ENCODE measurements around the gene ADAMTS12. TPM values are rescaled to one million over a fixed set of nuclear protein-coding genes. Genes with fewer than 3 reads are reported as not detected.

The ADAMTS12 gene
- polyA plus RNA-seq, 1 of the 3 experiments (the other 2 are of a cell fraction), result 2.5 TPM

- no peak overlapping the region for H3K4me3 ChIP-seq (ENCODE audit: low read depth in 2 of 2, low read length in 1 of 2)
- no peaks in the 10 kb centered on the region for H4K20me1 ChIP-seq (ENCODE audit: insufficient read depth)
- CTCF ChIA-PET, result no interaction called here
- no peak for DNase-seq
- no peaks in the 10 kb centered on the region for H3K79me2 ChIP-seq (ENCODE audit: insufficient read depth)
- no peaks in the 10 kb centered on the region for H3K27me3 ChIP-seq (ENCODE audit: insufficient read depth)
- no peaks in the 10 kb centered on the region for H3K36me3 ChIP-seq (replicated peaks in 1 of 2; ENCODE audit: control insufficient read depth in 1 of 2, insufficient read depth in 2 of 2, low read length in 1 of 2)
- POLR2A ChIA-PET, result no interaction called here
- H3K4me2 ChIP-seq, result no peak overlapping the region
- H3K9me2 ChIP-seq, result no peaks in the 10 kb centered on the region
- TF ChIP-seq POLR2AphosphoS5 (IDR thresholded peaks at IDR 0.05; ENCODE audit: low read depth, low read length) (no peak), FOXJ3 (CRISPR knock-in tag; IDR thresholded peaks at IDR 0.05) (no peak), MAX (IDR thresholded peaks at IDR 0.05; ENCODE audit: low read depth) (no peak), CHD2 (IDR thresholded peaks at IDR 0.05; ENCODE audit: low read length, partially characterized antibody) (no peak), MEF2A (IDR thresholded peaks at IDR 0.05; ENCODE audit: borderline replicate concordance, low read depth) (no peak), FOSL2 (IDR thresholded peaks at IDR 0.05; ENCODE audit: borderline replicate concordance, low read depth) (no peak)
- TF ChIP-seq, protein P1, sequence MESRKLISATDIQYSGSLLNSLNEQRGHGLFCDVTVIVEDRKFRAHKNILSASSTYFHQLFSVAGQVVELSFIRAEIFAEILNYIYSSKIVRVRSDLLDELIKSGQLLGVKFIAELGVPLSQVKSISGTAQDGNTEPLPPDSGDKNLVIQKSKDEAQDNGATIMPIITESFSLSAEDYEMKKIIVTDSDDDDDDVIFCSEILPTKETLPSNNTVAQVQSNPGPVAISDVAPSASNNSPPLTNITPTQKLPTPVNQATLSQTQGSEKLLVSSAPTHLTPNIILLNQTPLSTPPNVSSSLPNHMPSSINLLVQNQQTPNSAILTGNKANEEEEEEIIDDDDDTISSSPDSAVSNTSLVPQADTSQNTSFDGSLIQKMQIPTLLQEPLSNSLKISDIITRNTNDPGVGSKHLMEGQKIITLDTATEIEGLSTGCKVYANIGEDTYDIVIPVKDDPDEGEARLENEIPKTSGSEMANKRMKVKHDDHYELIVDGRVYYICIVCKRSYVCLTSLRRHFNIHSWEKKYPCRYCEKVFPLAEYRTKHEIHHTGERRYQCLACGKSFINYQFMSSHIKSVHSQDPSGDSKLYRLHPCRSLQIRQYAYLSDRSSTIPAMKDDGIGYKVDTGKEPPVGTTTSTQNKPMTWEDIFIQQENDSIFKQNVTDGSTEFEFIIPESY (IDR thresholded peaks at IDR 0.05; ENCODE audit: borderline replicate concordance, low read depth), result no peak
- no peak overlapping the region; the same call in 1 of the 2 replicates for H2AFZ ChIP-seq (ENCODE audit: low read depth)
- no peaks in the 10 kb centered on the region for H3F3A ChIP-seq (replicated peaks; ENCODE audit: insufficient read depth)
- H3K9me3 ChIP-seq, result no peaks in the 10 kb centered on the region
- no peaks in the 10 kb centered on the region for H3K4me1 ChIP-seq (ENCODE audit: control insufficient read depth in 1 of 2, insufficient read depth in 2 of 2, low read depth in 1 of 2, low read length in 1 of 2)
- WGBS (ENCODE audit: low lambda C conversion rate), result 13% methylated on average over 1 of the region's 1 CpG
- no peak overlapping the region for H3K27ac ChIP-seq (ENCODE audit: low read depth in 2 of 2, low read length in 1 of 2)
- H3K9ac ChIP-seq, result no peak overlapping the region
Observed at GRCh38 chr5:33833237-33833575, 58.6 kb downstream of the ADAMTS12 start.

DNA sequence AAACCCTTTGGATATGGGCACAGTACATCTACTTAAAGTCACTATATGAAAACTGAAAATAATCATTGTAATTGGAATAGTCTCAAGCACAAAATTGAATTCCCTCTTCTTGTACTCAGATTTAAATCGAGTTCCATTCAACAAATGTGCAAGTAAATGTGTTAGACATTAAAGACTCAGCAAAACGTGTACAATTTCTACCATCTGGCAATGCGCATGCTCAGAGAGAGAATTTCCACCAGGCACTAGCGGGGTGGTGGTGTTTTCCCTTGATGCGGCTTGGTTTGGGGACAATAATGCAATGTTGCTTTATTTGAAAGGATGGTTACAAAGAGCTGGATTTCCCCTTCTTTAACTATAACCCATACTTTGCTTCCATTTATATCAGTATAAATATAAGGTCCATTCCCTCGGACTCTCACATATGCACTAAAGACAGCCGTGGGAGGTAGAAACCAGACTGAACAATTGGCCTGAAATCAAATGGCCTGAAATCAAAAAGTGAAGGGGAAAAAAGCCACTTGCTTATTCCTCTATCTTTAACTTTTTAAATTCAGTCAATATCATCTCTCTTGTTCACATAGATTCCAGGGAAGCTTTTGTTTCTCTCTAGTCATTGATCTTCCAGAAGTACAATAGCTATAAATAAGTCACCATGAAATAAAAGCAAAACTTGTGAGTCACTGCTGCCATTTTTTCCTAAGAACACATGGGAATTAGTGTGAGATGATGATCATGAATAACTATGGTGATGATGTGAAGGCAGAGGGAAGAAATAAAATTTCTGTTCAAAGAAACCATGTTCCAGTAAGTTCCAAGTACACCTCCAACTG is 59.2 kb downstream of the ADAMTS12 start:
- no peaks in the 10 kb centered on the region for H3K79me2 ChIP-seq (ENCODE audit: insufficient read depth)
- TF ChIP-seq NRF1 (IDR thresholded peaks at IDR 0.05; ENCODE audit: low read depth, low read length) (no peak), NFIC (IDR thresholded peaks at IDR 0.05; ENCODE audit: borderline replicate concordance) (no peak), TCF12 (IDR thresholded peaks at IDR 0.05) (no peak), GATA2 (CRISPR knock-in tag; IDR thresholded peaks at IDR 0.05) (no peak), SIN3A (IDR thresholded peaks at IDR 0.05; ENCODE audit: borderline replicate concordance, low read depth, low read length) (no peak), EZH2phosphoT487 (IDR thresholded peaks at IDR 0.05; ENCODE audit: borderline replicate concordance, low read depth) (no peak), CHD2 (IDR thresholded peaks at IDR 0.05; ENCODE audit: low read length, partially characterized antibody) (no peak)
- no peaks in the 10 kb centered on the region for H3K36me3 ChIP-seq (replicated peaks in 1 of 2; ENCODE audit: control insufficient read depth in 1 of 2, insufficient read depth in 2 of 2, low read length in 1 of 2)
- no peak overlapping the region for H3K9ac ChIP-seq
- H3K27me3 ChIP-seq (ENCODE audit: insufficient read depth), result no peaks in the 10 kb centered on the region; the same call in 1 of the 2 replicates
- ChIA-PET CTCF (no interaction called here), POLR2A (no interaction called here)
- no peak for DNase-seq
- H3K9me3 ChIP-seq, result no peaks in the 10 kb centered on the region
- no peaks in the 10 kb centered on the region for H3K4me1 ChIP-seq (ENCODE audit: control insufficient read depth in 1 of 2, insufficient read depth in 2 of 2, low read depth in 1 of 2, low read length in 1 of 2)
- no peaks in the 10 kb centered on the region for H3K9me2 ChIP-seq
- H3K4me2 ChIP-seq, result no peak overlapping the region
- H3K4me3 ChIP-seq (ENCODE audit: low read depth in 2 of 2, low read length in 1 of 2), result no peak overlapping the region
- H4K20me1 ChIP-seq (ENCODE audit: insufficient read depth), result no peaks in the 10 kb centered on the region
- H3F3A ChIP-seq (replicated peaks; ENCODE audit: insufficient read depth), result no peaks in the 10 kb centered on the region
- no peak overlapping the region; the same call in 1 of the 2 replicates for H2AFZ ChIP-seq (ENCODE audit: low read depth)
- 31% methylated on average over 7 of the region's 7 CpGs for WGBS (ENCODE audit: low lambda C conversion rate)
- no peak overlapping the region for H3K27ac ChIP-seq (ENCODE audit: low read depth in 2 of 2, low read length in 1 of 2)

Data from SK-N-SH (cell line).